GM21723 (cell line): Measurements from ENCODE around the gene MRPL44.
"Not testable (repeated sequence)": the region's sequence is repeated elsewhere in the genome, so short reads cannot be mapped to it uniquely, and the experiment has no call there.

Source experiments
- ATAC-seq: cut with Tn5 transposase; IDR thresholded peaks from one replicate; pipeline ENCODE4 v1.9.1; 2021; ENCODE audit warnings: mild to moderate bottlenecking, moderate library complexity; ENCODE audit not compliant: unreplicated experiment

MRPL44 gene

DNA sequence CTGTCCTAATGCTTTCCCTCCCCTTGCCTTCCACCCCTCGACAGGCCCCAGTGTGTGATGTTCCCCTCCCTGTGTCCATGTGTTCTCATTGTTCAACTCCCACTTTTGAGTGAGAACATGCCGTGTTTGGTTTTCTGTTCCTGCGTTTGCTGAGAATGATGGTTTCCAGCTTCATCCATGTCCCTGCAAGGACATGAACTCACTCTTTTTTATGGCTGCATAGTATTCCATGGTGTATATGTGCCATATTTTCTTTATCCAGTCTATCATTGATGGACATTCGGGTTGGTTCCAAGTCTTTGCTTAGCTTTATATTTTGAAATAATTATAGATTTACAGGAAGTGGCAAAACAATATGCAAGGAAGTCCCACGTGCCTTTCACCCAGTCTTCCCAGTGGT is 43.4 kb downstream of the MRPL44 start:
- ATAC-seq = not testable (repeated sequence)

DNA sequence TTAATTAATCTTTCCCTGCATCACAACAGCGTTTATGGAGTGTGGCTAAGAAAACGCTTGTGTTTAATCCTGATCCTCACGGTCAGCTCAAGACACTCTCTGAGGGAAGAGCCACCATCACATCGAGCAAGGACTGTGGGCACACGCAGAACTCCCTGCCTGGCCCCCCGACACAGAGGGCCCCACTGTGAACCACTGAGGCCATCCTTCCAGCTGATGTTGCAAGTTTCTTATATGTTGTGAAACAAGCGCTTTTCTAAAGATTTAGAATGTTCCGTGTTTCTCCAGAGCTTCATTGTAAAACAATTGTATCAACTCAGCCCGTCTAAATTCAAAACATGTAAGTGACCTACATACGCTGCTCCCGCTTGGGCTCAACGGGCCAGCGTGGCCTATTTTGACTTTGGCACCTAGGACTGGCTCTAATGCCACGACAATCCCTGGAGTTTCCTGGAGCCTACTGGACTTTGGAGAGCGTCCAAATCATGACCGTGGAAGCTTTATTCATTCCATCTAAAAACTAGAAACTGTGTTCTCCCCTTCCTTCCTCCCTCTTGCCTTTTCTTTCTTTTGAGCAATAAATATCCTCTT is 46.9 kb downstream of the MRPL44 start:
- ATAC-seq = no peak

DNA sequence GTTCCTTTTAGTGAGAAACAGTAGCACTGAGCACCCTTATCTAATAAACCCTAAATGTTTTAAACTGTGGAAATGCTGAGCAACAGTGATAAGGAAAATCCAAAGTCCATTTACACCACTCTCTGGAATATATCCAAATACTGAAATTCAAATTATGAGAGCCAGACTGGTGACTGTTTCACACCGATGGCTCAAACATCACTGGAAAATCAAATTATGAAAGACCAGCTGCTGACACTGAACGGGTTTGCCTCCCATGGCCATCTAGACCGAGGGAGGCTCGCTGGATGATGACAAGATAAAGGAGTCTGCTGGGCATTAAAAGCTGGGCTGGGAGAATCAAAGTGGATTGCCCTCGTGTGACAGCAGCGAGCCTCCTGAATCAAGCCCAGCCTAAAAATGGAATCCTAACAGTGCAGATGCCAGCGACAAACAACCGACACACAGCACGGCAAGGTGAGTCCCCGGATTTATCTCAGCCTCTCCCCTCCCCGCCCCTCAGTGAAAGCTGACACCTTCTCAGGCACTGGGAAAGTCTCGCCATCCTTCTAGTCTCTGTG is 51.5 kb downstream of the MRPL44 start:
- no peak for ATAC-seq

DNA sequence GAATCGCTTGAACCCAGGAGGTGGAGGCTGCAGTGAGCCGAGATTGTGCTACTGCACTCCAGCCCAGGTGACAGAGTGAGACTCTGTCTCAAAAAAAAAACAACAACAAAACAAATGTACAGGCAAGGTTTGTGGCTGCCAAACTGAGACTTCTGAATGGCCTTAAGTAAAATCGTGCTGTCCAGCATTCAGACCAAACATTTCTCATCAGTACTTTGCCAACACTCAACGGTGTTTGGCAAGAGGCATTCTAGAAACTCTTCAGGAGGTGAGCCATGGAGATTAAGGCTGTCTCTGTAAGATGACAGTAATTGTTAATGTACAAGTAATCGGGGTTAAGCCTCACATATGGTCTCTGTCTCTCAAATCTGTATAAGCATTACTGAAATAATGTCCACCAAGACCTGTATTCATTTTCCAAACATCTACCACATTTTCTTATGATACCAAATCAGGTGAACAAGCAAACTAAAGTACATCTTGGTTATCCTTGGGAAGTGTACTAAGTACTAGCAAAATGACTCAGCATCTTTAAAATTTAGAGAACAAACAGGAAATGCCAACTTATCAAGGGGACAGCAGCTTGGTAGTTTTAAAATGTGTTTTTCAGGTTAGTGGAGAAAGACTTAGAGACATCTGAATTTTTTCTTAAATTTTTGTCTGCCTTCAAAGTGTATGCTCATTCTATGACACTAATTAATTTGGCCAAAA is 52.5 kb downstream of the MRPL44 start:
- ATAC-seq = no peak

DNA sequence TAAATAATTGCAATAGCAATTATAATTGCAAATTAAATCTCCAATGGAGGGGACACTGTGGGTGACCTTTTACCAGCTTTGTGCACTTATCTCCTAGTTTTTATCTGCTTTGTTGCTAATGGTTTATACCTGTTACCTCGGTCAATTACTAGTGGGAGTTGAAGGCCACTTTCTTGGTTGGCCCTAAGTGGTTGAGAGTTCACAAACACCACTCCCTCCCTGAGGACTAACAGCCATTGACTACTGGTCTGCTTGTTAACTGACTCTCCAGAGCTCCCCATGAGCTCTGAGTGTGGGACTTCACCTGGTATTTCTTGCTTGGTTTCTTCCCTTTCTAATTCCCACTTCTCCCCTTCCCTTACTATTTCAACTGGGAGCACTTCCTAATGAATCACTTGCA is 54.6 kb downstream of the MRPL44 start:
- ATAC-seq = no peak

DNA sequence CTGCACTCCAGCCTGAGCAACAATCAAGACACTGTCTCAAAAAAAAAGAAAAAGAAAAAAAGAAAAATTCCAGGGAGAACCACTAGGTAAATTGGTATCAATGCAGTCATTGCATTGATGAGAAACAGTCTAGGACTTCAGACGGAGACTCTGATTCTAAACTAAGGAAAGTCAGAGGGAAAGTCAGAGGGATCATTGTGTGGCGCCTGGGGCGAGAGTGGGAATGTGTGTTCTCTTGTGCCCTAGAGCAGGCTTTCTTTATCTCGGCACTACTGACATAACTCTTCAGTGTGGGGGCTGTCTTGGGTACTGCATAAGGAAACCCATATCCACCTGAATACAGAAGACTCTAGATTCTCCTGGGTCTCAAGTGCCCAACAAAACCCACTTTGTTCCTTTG is 57.1 kb downstream of the MRPL44 start:
- ATAC-seq = no peak

DNA sequence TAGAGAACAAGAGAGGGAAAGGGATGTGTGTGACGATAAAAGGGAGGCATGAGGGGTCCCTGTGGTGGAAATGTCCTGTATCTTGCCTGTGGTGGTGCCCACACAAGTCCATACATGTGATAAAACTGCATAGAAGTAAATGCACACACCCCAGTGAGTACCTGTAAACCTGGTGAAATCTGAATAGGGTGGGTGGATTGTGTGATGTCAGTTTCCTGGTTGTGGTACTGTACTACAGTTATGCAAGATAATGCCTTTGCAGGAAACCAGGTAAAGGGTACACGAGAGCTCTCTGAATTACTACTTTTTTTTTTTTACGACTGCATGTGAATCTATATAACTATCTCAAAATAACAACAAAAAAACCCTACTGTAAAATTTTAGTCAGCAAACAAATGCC is 59.7 kb downstream of the MRPL44 start:
- ATAC-seq = no peak
